Thymus (tissue), 11 donors: ENCODE data around the gene IPO4. TPM values are rescaled to one million over a fixed set of nuclear protein-coding genes. Genes with fewer than 3 reads are reported as not detected.

ENCODE experiments used
- DNase-seq, 9 donors: peaks; one replicate each; pipeline ENCODE4 v3.0.0-alpha.2; 2013; ENCODE audit warnings: low spot score in 9 of 9, low read depth in 6 of 9, missing footprints in 1 of 9
- H3K27ac ChIP-seq, 2 donors: one replicate each; pipeline ENCODE4 v1.5.1; 2013; ENCODE audit warnings: control low read depth in 1 of 2, low read depth in 1 of 2, low read length in 1 of 2, mild to moderate bottlenecking in 1 of 2, moderate library complexity in 1 of 2
- H3K27me3 ChIP-seq, 2 donors: one replicate each; pipeline ENCODE4 v1.5.1; 2013; ENCODE audit warnings: low read length in 1 of 2; ENCODE audit not compliant: control insufficient read depth in 2 of 2, insufficient read depth in 1 of 2
- H3K36me3 ChIP-seq, 2 donors: one replicate each; pipeline ENCODE4 v1.5.1; 2013; ENCODE audit warnings: low read length in 1 of 2, mild to moderate bottlenecking in 1 of 2, moderate library complexity in 1 of 2; ENCODE audit not compliant: control insufficient read depth in 2 of 2, insufficient read depth in 2 of 2
- H3K4me1 ChIP-seq, 2 donors: one replicate each; pipeline ENCODE4 v1.5.1; 2013; ENCODE audit warnings: low read length in 2 of 2; ENCODE audit not compliant: control insufficient read depth in 2 of 2, insufficient read depth in 2 of 2
- H3K4me3 ChIP-seq, 2 donors: one replicate each; pipeline ENCODE4 v1.5.1; 2013; ENCODE audit warnings: low read length in 2 of 2, control low read depth in 1 of 2, mild to moderate bottlenecking in 1 of 2
- H3K9me3 ChIP-seq, 2 donors: one replicate each; pipeline ENCODE4 v1.5.1; 2013; ENCODE audit warnings: low read length in 1 of 2, mild to moderate bottlenecking in 1 of 2; ENCODE audit not compliant: control insufficient read depth in 2 of 2, insufficient read depth in 1 of 2
- WGBS: extraction: QIAGEN DNeasy Blood & Tissue Kit; methylation state at CpG from one replicate; pipeline ENCODE4 v1.1.7; 2013; 5-methylcytosine and 5-hydroxymethylcytosine counted together
- polyA plus RNA-seq: library from polyadenylated mRNA; stranded (reverse); fragments of 200-250 nt; gene quantifications from one replicate; pipeline ENCODE4 v1.2.3, GENCODE V29; 2013
- total RNA-seq: library from RNA; stranded (reverse); fragments of 120-200 nt; gene quantifications from one replicate; pipeline ENCODE4 v1.2.4, GENCODE V29; 2013
- donor health status: healthy.

IPO4 gene
- total and polyA plus RNA-seq, 2 donors: 12.1 to 19.3 TPM

GRCh38 chr14:24132061-24132685 is 56.4 kb downstream of the IPO4 start:
- DNase-seq: peak in 3 of 9 donors; percentile 45 to 68 (median 48)
- peak overlapping the region; percentile 68 to 72 for H3K27ac ChIP-seq
- peaks cover 27 to 41% of the 10 kb centered on the region in 2 donors for H3K4me1 ChIP-seq
- no peak overlapping the region for H3K4me3 ChIP-seq
- H3K36me3 ChIP-seq: peaks cover 0 to 2% of the 10 kb centered on the region in 2 donors
- 34% methylated on average over 24 of the region's 24 CpGs for WGBS
- H3K27me3 ChIP-seq: no peaks in the 10 kb centered on the region
- no peaks in the 10 kb centered on the region for H3K9me3 ChIP-seq

DNA sequence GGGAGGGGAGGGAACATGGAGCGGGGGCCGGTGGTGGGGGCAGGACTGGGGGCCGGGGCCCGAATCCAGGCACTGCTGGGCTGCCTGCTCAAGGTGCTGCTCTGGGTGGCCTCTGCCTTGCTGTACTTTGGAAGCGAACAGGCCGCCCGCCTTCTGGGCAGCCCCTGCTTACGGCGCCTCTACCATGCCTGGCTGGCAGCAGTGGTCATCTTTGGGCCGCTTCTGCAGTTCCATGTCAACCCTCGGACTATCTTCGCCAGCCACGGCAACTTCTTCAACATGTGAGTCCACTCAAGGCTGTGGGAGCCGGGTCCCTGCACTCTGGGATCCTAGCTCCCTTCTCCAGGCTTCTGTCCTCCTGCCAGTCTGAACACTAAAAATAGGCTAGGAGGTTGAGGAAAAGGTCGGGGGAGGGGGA is 57.1 kb downstream of the IPO4 start:
- WGBS: 97% methylated on average over 15 of the region's 15 CpGs
- Histone ChIP-seq H3K36me3 (no peaks in the 10 kb centered on the region), H3K4me1 (peaks cover 21 to 35% of the 10 kb centered on the region in 2 donors), H3K9me3 (no peaks in the 10 kb centered on the region), H3K27me3 (no peaks in the 10 kb centered on the region), H3K4me3 (no peak overlapping the region), H3K27ac (no peak overlapping the region)
- DNase-seq: no peak

DNA sequence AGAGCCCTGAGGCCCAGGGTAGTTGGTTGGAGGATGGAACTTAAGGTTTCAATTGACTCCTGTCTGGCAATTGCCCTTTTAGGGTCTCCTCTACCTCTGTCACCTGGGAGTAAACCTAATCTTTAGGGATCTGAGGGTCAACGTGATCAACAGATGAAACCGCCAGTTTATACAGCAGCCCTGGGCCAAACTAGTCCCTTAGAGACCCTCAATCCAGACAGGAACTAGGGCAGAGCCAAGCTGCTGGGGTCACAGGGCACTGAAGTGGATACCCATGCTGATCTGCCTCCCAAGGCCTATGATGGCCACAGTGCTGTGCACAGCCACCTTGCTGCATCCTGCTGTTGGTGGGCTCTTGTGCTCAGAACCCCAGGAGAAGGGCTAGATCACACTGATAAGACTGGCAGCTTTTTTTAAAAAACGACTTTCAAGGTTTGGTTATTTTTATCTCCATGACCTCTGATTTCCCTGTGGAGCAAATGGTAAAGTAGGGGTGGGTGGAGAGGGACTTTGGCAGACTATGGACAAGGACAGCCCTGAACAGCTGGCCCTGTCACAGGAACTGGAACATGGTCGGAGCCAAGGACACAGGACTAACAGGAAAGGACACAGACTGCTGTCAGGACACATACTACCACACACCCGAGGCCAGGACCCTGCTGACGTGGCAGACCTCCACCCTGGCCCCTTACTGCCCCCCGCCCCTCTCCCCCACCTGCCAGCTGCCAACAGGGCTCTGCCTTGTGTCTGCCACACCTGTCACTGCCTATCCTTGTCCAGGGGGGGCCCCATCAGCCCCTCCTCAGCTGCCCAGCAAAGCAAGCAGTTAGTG is 57.7 kb downstream of the IPO4 start:
- Histone ChIP-seq H3K27me3 (no peaks in the 10 kb centered on the region), H3K4me3 (no peak overlapping the region), H3K36me3 (no peaks in the 10 kb centered on the region), H3K27ac (peak overlapping the region in 1 of 2 donors; percentile 17), H3K9me3 (no peaks in the 10 kb centered on the region), H3K4me1 (peaks cover 19 to 32% of the 10 kb centered on the region in 2 donors)
- no peak for DNase-seq
- WGBS: 74% methylated on average over 7 of the region's 7 CpGs

- Histone ChIP-seq H3K4me3 (no peak within 1 kb of the TSS), H3K4me1 (peaks cover 15 to 29% of the 10 kb centered on the region in 2 donors), H3K27ac (peak within 1 kb of the TSS in 1 of 2 donors; percentile 17), H3K27me3 (no peaks in the 10 kb centered on the region), H3K9me3 (no peaks in the 10 kb centered on the region), H3K36me3 (no peaks in the 10 kb centered on the region)
- WGBS: 97% methylated on average over 5 of the region's 5 CpGs
- DNase-seq: no peak
These were observed 58.3 kb downstream of the IPO4 start, which contains the start of gene FITM1 for GRCh38 chr14:24130380-24130716. TSS of gene FITM1 (plus strand) at chr14:24130659. CDS start at chr14:24131564, 905 bp downstream.

Other genes starting within 250 kb of the IPO4 start
Only the 30 nearest of the 34 such genes appear.
- 22.4 TPM for gene DHRS4L2, start 199.9 kb downstream of the IPO4 start, total RNA-seq
- 39.6 TPM for gene DHRS4L2, start 199.9 kb downstream of the IPO4 start, polyA plus RNA-seq
- 0.52 TPM for gene CARMIL3, start 136.8 kb downstream of the IPO4 start, total RNA-seq
- 0.89 TPM for gene CARMIL3, start 136.8 kb downstream of the IPO4 start, polyA plus RNA-seq
- 0.05 TPM for gene CPNE6, start 117.3 kb downstream of the IPO4 start, total RNA-seq
- 0.34 TPM for gene CPNE6, start 117.3 kb downstream of the IPO4 start, polyA plus RNA-seq
- 6.7 TPM for gene PCK2, start 94.5 kb downstream of the IPO4 start, total RNA-seq
- gene PCK2, start 94.5 kb downstream of the IPO4 start, polyA plus RNA-seq: 11.6 TPM
- gene DCAF11, start 74.0 kb downstream of the IPO4 start, total RNA-seq: 66.7 TPM
- gene DCAF11, start 74.0 kb downstream of the IPO4 start, polyA plus RNA-seq: 36.6 TPM
- 3.4 TPM for gene NRL, start 73.9 kb downstream of the IPO4 start, total RNA-seq
- 4.7 TPM for gene NRL, start 73.9 kb downstream of the IPO4 start, polyA plus RNA-seq
- gene FITM1, start 58.2 kb downstream of the IPO4 start, total RNA-seq: 0.80 TPM
- 3.5 TPM for gene FITM1, start 58.2 kb downstream of the IPO4 start, polyA plus RNA-seq
- gene PSME1, start 52.6 kb downstream of the IPO4 start, total RNA-seq: 280 TPM
- 255 TPM for gene PSME1, start 52.6 kb downstream of the IPO4 start, polyA plus RNA-seq
- 26.8 TPM for gene EMC9, start 47.2 kb downstream of the IPO4 start, total RNA-seq
- gene EMC9, start 47.2 kb downstream of the IPO4 start, polyA plus RNA-seq: 40.8 TPM
- 387 TPM for gene PSME2, start 42.2 kb downstream of the IPO4 start, total RNA-seq
- 420 TPM for gene PSME2, start 42.2 kb downstream of the IPO4 start, polyA plus RNA-seq
- 44.9 TPM for gene RNF31, start 41.3 kb downstream of the IPO4 start, total RNA-seq
- 105 TPM for gene RNF31, start 41.3 kb downstream of the IPO4 start, polyA plus RNA-seq
- gene IRF9, start 27.6 kb downstream of the IPO4 start, total RNA-seq: 117 TPM
- gene IRF9, start 27.6 kb downstream of the IPO4 start, polyA plus RNA-seq: 167 TPM
- gene REC8, start 16.7 kb downstream of the IPO4 start, total RNA-seq: 17.7 TPM
- 47.8 TPM for gene REC8, start 16.7 kb downstream of the IPO4 start, polyA plus RNA-seq
- gene TM9SF1, start 6.6 kb upstream of the IPO4 start, total RNA-seq: 18.2 TPM
- 12.5 TPM for gene TM9SF1, start 6.6 kb upstream of the IPO4 start, polyA plus RNA-seq
- gene TSSK4, start 16.9 kb upstream of the IPO4 start, total RNA-seq: not detected
- 0.02 TPM for gene TSSK4, start 16.9 kb upstream of the IPO4 start, polyA plus RNA-seq
- 76.9 TPM for gene CHMP4A, start 24.7 kb upstream of the IPO4 start, total RNA-seq
- 151 TPM for gene CHMP4A, start 24.7 kb upstream of the IPO4 start, polyA plus RNA-seq
- gene MDP1, start 27.2 kb upstream of the IPO4 start, total RNA-seq: 47.9 TPM
- 48.8 TPM for gene MDP1, start 27.2 kb upstream of the IPO4 start, polyA plus RNA-seq
- 259 TPM for gene NEDD8, start 43.6 kb upstream of the IPO4 start, total RNA-seq
- gene NEDD8, start 43.6 kb upstream of the IPO4 start, polyA plus RNA-seq: 214 TPM
- 67.0 TPM for gene GMPR2, start 44.1 kb upstream of the IPO4 start, total RNA-seq
- gene GMPR2, start 44.1 kb upstream of the IPO4 start, polyA plus RNA-seq: 53.6 TPM
- gene TINF2, start 53.8 kb upstream of the IPO4 start, total RNA-seq: 68.8 TPM
- gene TINF2, start 53.8 kb upstream of the IPO4 start, polyA plus RNA-seq: 81.6 TPM
- 1.5 TPM for gene TGM1, start 74.4 kb upstream of the IPO4 start, total RNA-seq
- gene TGM1, start 74.4 kb upstream of the IPO4 start, polyA plus RNA-seq: 41.0 TPM
- 14.8 TPM for gene RABGGTA, start 82.8 kb upstream of the IPO4 start, total RNA-seq
- 40.4 TPM for gene RABGGTA, start 82.8 kb upstream of the IPO4 start, polyA plus RNA-seq
- gene DHRS1, start 111.0 kb upstream of the IPO4 start, total RNA-seq: 10.2 TPM
- gene DHRS1, start 111.0 kb upstream of the IPO4 start, polyA plus RNA-seq: 59.6 TPM
- gene NOP9, start 111.0 kb upstream of the IPO4 start, total RNA-seq: 14.9 TPM
- 7.9 TPM for gene NOP9, start 111.0 kb upstream of the IPO4 start, polyA plus RNA-seq
- gene CIDEB, start 119.2 kb upstream of the IPO4 start, total RNA-seq: 8.1 TPM
- gene CIDEB, start 119.2 kb upstream of the IPO4 start, polyA plus RNA-seq: 13.4 TPM
- 5.5 TPM for gene LTB4R2, start 121.3 kb upstream of the IPO4 start, total RNA-seq
- gene LTB4R2, start 121.3 kb upstream of the IPO4 start, polyA plus RNA-seq: 6.5 TPM
- 4.4 TPM for gene LTB4R, start 122.7 kb upstream of the IPO4 start, total RNA-seq
- 73.3 TPM for gene LTB4R, start 122.7 kb upstream of the IPO4 start, polyA plus RNA-seq
- 1.9 TPM for gene ADCY4, start 146.3 kb upstream of the IPO4 start, total RNA-seq
- 17.6 TPM for gene ADCY4, start 146.3 kb upstream of the IPO4 start, polyA plus RNA-seq
- gene RIPK3, start 151.2 kb upstream of the IPO4 start, total RNA-seq: 10.9 TPM
- gene RIPK3, start 151.2 kb upstream of the IPO4 start, polyA plus RNA-seq: 15.2 TPM
- 16.6 TPM for gene NFATC4, start 179.4 kb upstream of the IPO4 start, total RNA-seq
- 79.8 TPM for gene NFATC4, start 179.4 kb upstream of the IPO4 start, polyA plus RNA-seq